Muscle layer of duodenum (tissue), 2 donors: ENCODE results near the gene MTUS2.

Source experiments
- H3K27ac ChIP-seq: one replicate; pipeline ENCODE4 v1.7.0; 2013; ENCODE audit warnings: mild to moderate bottlenecking, low read length
- H3K27me3 ChIP-seq: one replicate; pipeline ENCODE4 v1.7.0; 2013; ENCODE audit warnings: low read depth, mild to moderate bottlenecking, control low read depth, low read length
- H3K36me3 ChIP-seq, 2 donors: one replicate each; pipeline ENCODE4 v1.7.0; 2013; ENCODE audit warnings: low read length in 2 of 2, control low read depth in 1 of 2, mild to moderate bottlenecking in 1 of 2; ENCODE audit not compliant: insufficient read depth in 2 of 2, control insufficient read depth in 1 of 2
- H3K4me1 ChIP-seq, 2 donors: one replicate each; pipeline ENCODE4 v1.7.0; 2013; ENCODE audit warnings: low read length in 2 of 2, mild to moderate bottlenecking in 2 of 2, control low read depth in 1 of 2, moderate library complexity in 1 of 2; ENCODE audit not compliant: insufficient read depth in 2 of 2, control insufficient read depth in 1 of 2
- H3K4me3 ChIP-seq, 2 donors: one replicate each; pipeline ENCODE4 v1.7.0; 2013; ENCODE audit warnings: low read length in 2 of 2, low read depth in 1 of 2, mild to moderate bottlenecking in 1 of 2
- H3K9me3 ChIP-seq, 2 donors: one replicate each; pipeline ENCODE4 v1.7.0; 2013; ENCODE audit warnings: low read length in 2 of 2, control low read depth in 1 of 2, mild to moderate bottlenecking in 1 of 2; ENCODE audit not compliant: control insufficient read depth in 1 of 2
- donor health status: healthy.

The MTUS2 gene

DNA sequence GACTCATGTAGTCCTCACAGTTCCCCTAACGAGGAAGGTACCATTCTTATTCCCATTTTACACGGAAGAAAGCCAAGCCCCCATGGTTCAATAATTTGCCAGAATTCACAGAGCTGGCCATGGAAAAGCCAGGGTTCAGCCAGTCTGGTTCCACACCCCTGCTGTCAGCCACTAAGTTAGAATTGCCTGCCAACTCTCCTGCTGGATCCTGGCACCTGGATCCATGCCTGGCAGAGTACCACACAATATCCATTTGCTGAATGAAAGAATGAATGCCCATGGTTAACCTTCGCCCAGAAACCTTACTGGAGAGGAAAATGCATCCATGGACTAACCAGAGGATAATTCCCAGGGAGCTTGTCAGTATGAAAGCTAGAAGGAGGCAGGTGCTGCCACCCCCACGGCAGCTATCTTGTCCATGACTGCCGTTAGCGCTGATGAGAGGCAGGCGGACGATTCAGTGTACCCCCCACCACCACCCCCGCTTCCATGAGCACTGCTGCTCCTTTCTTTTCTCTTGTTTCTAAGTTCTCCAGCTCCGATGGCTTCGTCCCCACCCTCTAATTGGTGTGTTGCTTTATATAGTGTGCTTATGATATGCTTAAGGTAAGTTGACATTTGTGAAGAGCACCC, 660.9 kb downstream of the MTUS2 start:
- Histone ChIP-seq H3K36me3 (no peaks in the 10 kb centered on the region), H3K27me3 (no peaks in the 10 kb centered on the region), H3K4me1 (no peaks in the 10 kb centered on the region), H3K4me3 (no peak overlapping the region), H3K27ac (no peak overlapping the region), H3K9me3 (no peaks in the 10 kb centered on the region)

DNA sequence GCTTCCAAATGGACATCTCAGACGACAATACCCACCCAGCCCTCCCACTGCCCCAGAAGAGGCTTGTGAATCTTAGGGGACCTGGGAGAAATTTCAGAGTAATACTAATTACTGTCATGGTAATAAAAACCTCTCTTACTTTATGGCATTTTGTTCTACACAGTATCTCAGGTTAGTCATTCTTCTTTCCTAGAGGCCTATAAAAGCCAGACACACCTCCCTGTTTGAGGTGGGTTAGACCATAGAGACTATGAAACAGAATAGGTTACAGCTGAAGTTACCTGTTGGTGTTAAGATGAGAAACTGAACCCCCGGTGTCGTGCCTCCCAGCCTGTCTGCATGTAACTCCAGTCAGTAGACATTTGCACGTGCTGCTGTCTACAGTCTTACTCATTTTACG, 661.5 kb downstream of the MTUS2 start:
- H3K9me3 ChIP-seq = no peaks in the 10 kb centered on the region
- no peak overlapping the region for H3K4me3 ChIP-seq
- H3K27ac ChIP-seq = no peak overlapping the region
- no peaks in the 10 kb centered on the region for H3K4me1 ChIP-seq
- no peaks in the 10 kb centered on the region for H3K36me3 ChIP-seq
- H3K27me3 ChIP-seq = no peaks in the 10 kb centered on the region

DNA sequence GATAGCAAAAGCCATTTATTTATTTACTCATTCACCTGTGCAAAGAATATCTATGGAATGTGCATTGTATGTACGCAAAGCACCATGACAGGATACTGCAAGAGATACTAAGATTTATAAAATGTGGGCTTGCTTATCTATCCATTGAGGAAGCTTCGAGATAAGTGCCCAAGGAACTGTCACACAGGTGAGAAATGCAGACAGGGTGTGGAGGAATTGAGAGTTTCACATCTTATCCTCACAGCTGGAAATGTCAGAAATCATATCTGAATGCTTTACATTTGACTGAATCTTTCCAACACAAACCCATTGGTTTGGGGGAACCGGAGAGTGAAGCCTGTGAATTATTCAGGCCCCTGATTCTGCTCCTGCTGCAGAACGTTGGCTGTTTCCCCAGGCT, 662.4 kb downstream of the MTUS2 start:
- H3K4me1 ChIP-seq = no peaks in the 10 kb centered on the region
- H3K27ac ChIP-seq = no peak overlapping the region
- no peaks in the 10 kb centered on the region for H3K27me3 ChIP-seq
- H3K9me3 ChIP-seq = no peaks in the 10 kb centered on the region
- no peak overlapping the region for H3K4me3 ChIP-seq
- no peaks in the 10 kb centered on the region for H3K36me3 ChIP-seq

DNA sequence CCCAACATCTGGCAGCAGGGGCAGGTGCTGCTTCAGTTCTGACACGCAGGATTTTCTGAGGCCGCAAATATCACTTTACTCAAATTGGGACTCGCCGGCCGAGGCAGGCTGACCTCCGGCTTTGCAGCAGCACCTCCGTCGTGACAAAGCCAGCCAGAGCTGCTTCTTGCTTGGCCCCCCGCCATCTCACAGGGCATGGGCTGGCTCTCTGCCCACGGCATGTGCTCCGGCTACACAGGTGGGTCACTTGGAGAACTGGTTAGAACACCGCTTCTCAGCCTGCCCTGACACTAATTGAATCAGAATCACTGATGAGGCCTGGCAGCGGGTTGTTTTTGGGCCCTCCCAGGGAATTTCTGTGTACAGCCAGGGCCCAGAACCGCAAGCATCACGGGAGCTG, 663.1 kb downstream of the MTUS2 start:
- H3K36me3 ChIP-seq = no peaks in the 10 kb centered on the region
- H3K4me1 ChIP-seq = no peaks in the 10 kb centered on the region
- H3K9me3 ChIP-seq = no peaks in the 10 kb centered on the region
- no peak overlapping the region for H3K27ac ChIP-seq
- no peak overlapping the region for H3K4me3 ChIP-seq
- H3K27me3 ChIP-seq = no peaks in the 10 kb centered on the region

DNA sequence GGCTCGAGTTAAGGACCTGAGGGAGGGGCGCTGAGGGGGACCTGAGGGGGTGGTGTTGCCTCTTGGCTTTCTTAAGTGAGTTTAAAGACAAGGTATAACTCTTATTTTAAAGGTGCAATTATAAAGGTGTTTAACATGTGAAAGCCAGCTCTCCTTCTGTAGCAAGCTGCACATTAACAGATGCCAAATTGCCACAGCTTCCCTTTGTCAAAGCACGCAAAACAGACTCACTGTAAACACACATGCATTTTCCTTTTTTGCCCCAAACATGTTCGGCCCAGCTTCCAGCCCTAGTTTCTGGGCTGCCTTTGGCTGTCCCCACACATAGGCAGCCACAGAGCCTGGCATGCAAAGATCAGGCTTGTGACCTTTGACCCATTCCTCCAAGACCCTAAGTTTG, 663.5 kb downstream of the MTUS2 start:
- no peak overlapping the region for H3K27ac ChIP-seq
- no peaks in the 10 kb centered on the region for H3K27me3 ChIP-seq
- no peaks in the 10 kb centered on the region for H3K9me3 ChIP-seq
- no peaks in the 10 kb centered on the region for H3K36me3 ChIP-seq
- no peak overlapping the region for H3K4me3 ChIP-seq
- H3K4me1 ChIP-seq = no peaks in the 10 kb centered on the region

DNA sequence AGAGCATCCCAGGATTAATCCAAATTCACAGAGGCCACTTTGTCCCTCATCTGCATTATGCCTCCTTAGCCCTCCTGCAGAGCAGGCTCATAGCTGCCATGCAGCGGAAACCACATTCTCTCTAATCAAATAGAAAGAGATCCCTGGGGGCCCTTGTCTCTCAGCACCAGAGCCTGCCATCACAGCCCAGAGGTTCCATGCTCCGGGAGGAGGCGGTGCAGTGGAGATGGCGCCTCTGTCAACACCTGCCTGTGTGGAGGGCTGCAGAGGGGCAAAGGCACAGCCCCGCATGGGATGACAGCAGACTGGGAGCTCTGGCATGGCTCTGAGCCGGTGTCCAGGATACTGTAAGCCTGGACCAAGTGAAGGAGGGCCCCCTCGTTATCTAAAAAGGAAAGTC, 664.1 kb downstream of the MTUS2 start:
- no peak overlapping the region for H3K4me3 ChIP-seq
- no peak overlapping the region for H3K27ac ChIP-seq
- no peaks in the 10 kb centered on the region for H3K27me3 ChIP-seq
- H3K36me3 ChIP-seq = no peaks in the 10 kb centered on the region
- H3K4me1 ChIP-seq = no peaks in the 10 kb centered on the region
- no peaks in the 10 kb centered on the region for H3K9me3 ChIP-seq

DNA sequence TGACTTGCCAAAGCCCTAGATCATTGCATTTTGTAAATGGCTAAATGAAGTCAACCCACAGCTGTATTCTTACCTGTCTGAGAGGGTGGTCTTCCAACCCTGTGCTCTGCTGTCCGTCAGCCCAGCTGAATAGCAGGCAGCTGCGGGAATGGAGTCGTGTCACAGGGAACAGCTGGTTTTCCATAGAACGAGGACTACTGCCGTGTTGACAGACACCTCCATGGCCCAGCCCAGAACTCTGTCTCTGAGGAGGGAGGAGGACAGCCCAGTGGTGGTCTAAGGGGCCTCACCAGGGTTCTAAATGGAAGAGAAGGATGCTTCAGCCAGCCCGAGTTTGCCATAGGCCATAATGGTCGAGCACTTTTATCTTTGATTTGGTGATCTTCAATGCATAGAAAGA, 664.7 kb downstream of the MTUS2 start:
- H3K9me3 ChIP-seq = no peaks in the 10 kb centered on the region
- no peak overlapping the region for H3K4me3 ChIP-seq
- H3K27ac ChIP-seq = no peak overlapping the region
- H3K36me3 ChIP-seq = no peaks in the 10 kb centered on the region
- no peaks in the 10 kb centered on the region for H3K27me3 ChIP-seq
- no peaks in the 10 kb centered on the region for H3K4me1 ChIP-seq

DNA sequence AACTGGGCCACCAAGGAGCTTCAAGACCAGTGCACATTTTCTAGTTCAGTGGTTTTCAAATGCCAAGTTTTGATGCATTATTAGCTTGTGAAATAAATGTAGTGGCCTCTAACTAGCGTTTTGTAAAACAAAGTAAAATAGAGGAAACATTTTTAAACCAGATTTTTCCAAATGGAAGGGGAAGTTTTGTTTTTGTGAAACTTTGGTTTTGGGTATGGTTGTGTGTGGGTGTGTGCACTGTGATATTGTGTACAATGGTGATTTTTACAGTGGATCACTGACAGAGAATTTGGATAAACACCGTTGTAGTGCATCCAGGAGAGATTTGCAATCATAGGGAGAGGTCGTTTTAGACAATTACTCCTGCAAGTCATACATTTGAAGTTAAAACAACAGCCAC, 666.4 kb downstream of the MTUS2 start:
- no peaks in the 10 kb centered on the region for H3K9me3 ChIP-seq
- H3K27ac ChIP-seq = no peak overlapping the region
- H3K4me1 ChIP-seq = no peaks in the 10 kb centered on the region
- H3K4me3 ChIP-seq = no peak overlapping the region
- H3K36me3 ChIP-seq = no peaks in the 10 kb centered on the region
- no peaks in the 10 kb centered on the region for H3K27me3 ChIP-seq

DNA sequence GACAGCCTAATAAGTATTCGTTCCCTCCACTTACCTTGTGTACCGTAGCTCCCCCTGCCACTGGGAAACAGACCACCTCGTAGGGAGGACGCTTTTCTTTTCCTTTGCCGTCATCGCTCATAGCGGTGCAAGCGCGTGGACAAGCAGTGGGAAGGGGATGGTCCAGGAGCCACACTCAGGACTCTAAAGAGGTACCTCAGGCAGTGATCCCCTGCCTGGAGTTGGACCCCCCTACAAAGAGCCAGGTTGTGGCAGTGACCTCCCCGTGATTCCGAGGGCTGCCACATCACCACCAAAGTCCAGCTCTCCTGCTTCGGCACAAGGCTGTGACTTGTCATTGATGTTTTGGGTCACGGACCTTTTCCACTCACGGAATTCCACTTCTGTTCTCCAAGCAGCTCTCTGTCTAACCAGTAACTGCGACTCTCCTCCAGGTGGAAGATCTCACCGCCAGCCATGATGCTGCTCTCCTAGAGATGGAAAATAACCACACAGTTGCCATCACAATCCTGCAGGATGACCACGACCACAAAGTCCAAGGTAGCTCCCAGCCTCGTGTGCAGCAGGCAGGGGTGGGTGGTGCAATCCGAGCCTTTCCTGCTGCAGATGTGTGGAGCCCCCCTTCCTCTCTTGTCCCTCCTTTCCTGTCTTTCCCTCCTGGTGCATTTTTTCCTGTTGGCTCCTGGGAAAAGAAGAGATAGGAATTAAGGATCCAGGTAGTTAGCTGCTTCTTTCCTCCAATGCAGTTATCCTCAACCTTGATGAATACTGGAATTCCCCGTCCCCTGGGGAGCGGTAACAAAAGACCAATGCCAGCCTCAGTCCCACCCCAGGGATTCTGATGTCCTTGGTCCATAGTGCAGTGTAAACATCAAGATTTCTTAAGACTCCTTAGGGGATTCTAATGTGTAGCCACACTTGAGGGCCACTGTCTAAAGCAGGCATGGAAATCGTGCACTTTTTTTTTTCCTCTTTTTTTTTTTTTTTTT, 667.6 kb downstream of the MTUS2 start:
- no peaks in the 10 kb centered on the region for H3K4me1 ChIP-seq
- no peak overlapping the region for H3K27ac ChIP-seq

DNA sequence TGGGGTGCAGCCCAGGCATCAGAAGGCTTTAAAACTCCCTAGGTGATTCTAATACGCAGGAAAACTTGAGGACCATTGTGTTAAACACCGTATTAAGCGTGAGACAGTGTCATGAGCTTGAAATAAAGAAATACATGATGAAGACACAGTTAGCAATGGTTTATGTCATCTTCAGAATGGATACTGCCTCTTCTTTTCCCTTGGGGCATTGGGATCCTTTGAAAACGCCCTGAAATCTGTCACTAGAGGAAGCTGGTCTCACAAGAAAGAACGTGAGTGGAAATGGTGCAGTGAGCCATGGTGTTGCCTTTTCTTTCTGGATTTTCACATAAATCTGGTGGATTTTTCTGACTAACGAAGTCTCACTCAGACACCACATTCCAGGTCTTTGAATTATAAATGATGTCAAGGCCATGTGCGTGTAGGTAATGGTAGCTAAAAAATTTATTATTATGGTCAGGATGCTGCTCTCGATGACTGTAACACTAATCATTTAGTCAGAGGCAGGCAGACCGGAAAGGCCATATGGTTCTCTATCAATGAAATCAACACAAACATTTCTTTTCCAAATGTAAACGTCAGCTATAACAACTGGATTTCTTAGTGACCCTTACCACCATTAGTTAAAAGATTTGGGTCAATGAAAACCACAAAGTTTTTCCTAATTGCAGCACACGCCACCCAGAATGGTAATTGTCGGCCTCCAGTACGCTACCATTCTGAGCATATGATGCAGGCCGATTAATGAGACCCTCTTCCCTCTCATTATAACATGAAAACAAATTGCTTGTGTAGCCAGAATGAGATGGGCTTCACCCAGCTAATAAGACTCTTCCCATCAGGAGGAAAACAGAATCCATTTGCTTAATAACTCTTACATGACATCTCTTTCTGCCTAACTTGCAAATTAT, 669.8 kb downstream of the MTUS2 start:
- Histone ChIP-seq H3K36me3 (no peaks in the 10 kb centered on the region), H3K27me3 (no peaks in the 10 kb centered on the region), H3K9me3 (no peaks in the 10 kb centered on the region), H3K4me3 (no peak overlapping the region), H3K4me1 (no peaks in the 10 kb centered on the region), H3K27ac (no peak overlapping the region)

More for the DNA sequence above, 667.6 kb downstream of the MTUS2 start:
- Histone ChIP-seq H3K9me3 (no peaks in the 10 kb centered on the region), H3K27me3 (no peaks in the 10 kb centered on the region), H3K4me3 (no peak overlapping the region), H3K36me3 (no peaks in the 10 kb centered on the region)

DNA sequence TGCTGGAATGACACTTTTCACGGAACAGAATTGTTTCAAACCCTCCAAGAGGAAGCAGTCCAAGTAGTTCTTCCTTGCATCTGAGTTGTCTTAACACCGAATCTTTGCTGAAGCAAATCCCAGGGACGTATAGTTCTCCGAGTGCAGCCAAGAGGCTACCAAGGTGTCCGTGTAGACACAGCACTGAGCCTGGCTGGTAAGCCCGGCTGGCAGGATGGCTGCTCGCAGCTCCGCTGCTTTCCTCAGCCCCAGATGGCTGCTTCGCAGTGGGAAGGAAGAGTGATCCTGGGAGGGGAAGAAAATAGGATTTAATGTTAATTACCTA, 670.4 kb downstream of the MTUS2 start:
- Histone ChIP-seq H3K27ac (no peak overlapping the region), H3K27me3 (no peaks in the 10 kb centered on the region), H3K4me3 (no peak overlapping the region), H3K36me3 (no peaks in the 10 kb centered on the region), H3K4me1 (no peaks in the 10 kb centered on the region), H3K9me3 (no peaks in the 10 kb centered on the region)
